ENCODE measurements around the gene TSHZ3. TPM values are rescaled to one million over a fixed set of nuclear protein-coding genes. Genes with fewer than 3 reads are reported as not detected.

Gene TSHZ3
- total and polyA plus RNA-seq, 9 of the 15 experiments (the other 6 are each of a cell fraction or from before 2014, with no cell fraction given), result 0.03 to 0.13 (median 0.05) TPM; not detected in 5

GRCh38 chr19:31258211-31259052 lies 90.8 kb downstream of the TSHZ3 start:
- no TSS peak for BruUV-seq (replicated peaks)
- under 1% methylated on average over 15 of the region's 15 CpGs for WGBS (ENCODE audit: insufficient coverage, low coverage, missing lambda C conversion rate)
- Histone ChIP-seq H3K79me2 (ENCODE audit: control insufficient read depth, insufficient read depth, low read length) (no peaks in the 10 kb centered on the region), H3K4me2 (ENCODE audit: insufficient read depth, low read length) (no peak overlapping the region), H3K27me3 (ENCODE audit: control insufficient read depth in 2 of 2, insufficient read depth in 2 of 2, low read length in 2 of 2) (peaks cover 0 to 22% of the 10 kb centered on the region in 2 experiments; a peak in 2 of 5 replicates), H3K9ac (ENCODE audit: insufficient read depth in 1 of 2, low read depth in 2 of 2, low read length in 2 of 2) (no peak overlapping the region), H3K9me1 (ENCODE audit: control insufficient read depth, insufficient read depth, low read length) (no peaks in the 10 kb centered on the region), H2AFZ (ENCODE audit: low read depth, low read length) (no peak overlapping the region), H3K9me3 (replicated peaks; ENCODE audit: control insufficient read depth, insufficient read depth, low read depth, low read length) (no peaks in the 10 kb centered on the region), H3K4me1 (replicated peaks in 1 of 2; ENCODE audit: control insufficient read depth in 2 of 2, insufficient read depth in 2 of 2, low read length in 2 of 2) (no peaks in the 10 kb centered on the region), H4K20me1 (replicated peaks; ENCODE audit: control insufficient read depth, insufficient read depth, low read length) (no peaks in the 10 kb centered on the region), H3K36me3 (ENCODE audit: control insufficient read depth, insufficient read depth, low read length) (no peaks in the 10 kb centered on the region), H3K27ac (ENCODE audit: extremely low read depth, low read depth, low read length) (no peak overlapping the region), H3K4me3 (no peak overlapping the region)
- ChIA-PET POLR2A (no interaction called here), CTCF (ENCODE audit: low intra/inter-chr PET ratio) (no interaction called here)
- in situ Hi-C loops (cut with MboI), result no loop called here
- DNase-seq (ENCODE audit: extremely low read depth in 1 of 4, low spot score in 3 of 4) (no peak), ATAC-seq (no peak), FAIRE-seq (no peak)
- intact Hi-C loops (cut with micrococcal nuclease), result no loop called here
- TF ChIP-seq TOE1 (IDR thresholded peaks at IDR 0.05; ENCODE audit: borderline replicate concordance), result no peak
- TF ChIP-seq TOE1 (CRISPR knock-in tag; IDR thresholded peaks at IDR 0.05; ENCODE audit: borderline replicate concordance, low read depth), result no peak
- TF ChIP-seq PKNOX1 (IDR thresholded peaks at IDR 0.05), result 0 out of 2 replicates have a peak, but pooled peaks have one; percentile 21

Measured in K562 (cell line).